SU-DHL-6 (cell line): ENCODE results near the gene CHEK2.
A peak's percentile ranks its signal among the peaks of the same experiment; 100 is the strongest.
"Not testable (repeated sequence)": the region's sequence is repeated elsewhere in the genome, so short reads cannot be mapped to it uniquely, and the experiment has no call there.

Experiments
- H2AFZ ChIP-seq: fragments of 200-600 bp; sonication (generic); 2 replicates; pipeline ENCODE4 v1.6.1; 2014; ENCODE audit warnings: low read depth, mild to moderate bottlenecking, moderate library complexity, mixed read lengths, antibody characterized with exemption, low read length; ENCODE audit not compliant: severe bottlenecking
- H3F3A ChIP-seq: fragments of 200-600 bp; shearing (Covaris generic); 2 replicates; pipeline ENCODE4 v1.6.0; 2016; ENCODE audit warnings: antibody characterized with exemption, mild to moderate bottlenecking; ENCODE audit not compliant: insufficient read depth
- H3K27ac ChIP-seq: fragments of 200-600 bp; sonication (generic); 2 replicates; pipeline ENCODE4 v1.5.1; 2016; ENCODE audit warnings: low read depth, mild to moderate bottlenecking, low read length, moderate library complexity, mixed read lengths
- H3K27me3 ChIP-seq: fragments of 200-600 bp; sonication (generic), shearing (Covaris generic); 2 replicates; pipeline ENCODE4 v1.6.0; 2014; ENCODE audit warnings: mild to moderate bottlenecking, low read length
- H3K36me3 ChIP-seq: fragments of 200-600 bp; sonication (generic); 2 replicates; pipeline ENCODE4 v1.6.1; 2014; ENCODE audit warnings: mild to moderate bottlenecking, low read length, mixed read lengths
- H3K4me2 ChIP-seq: fragments of 300-600, 200-600 bp; shearing (Covaris generic), sonication (generic); 2 replicates; pipeline ENCODE4 v1.6.0; 2014; ENCODE audit warnings: low read length, low read depth, mild to moderate bottlenecking; ENCODE audit not compliant: poor library complexity, severe bottlenecking
- H3K4me3 ChIP-seq: fragments of 200-600 bp; sonication (generic); 2 replicates; pipeline ENCODE4 v1.5.1; 2014; ENCODE audit warnings: antibody characterized with exemption, low read length, mild to moderate bottlenecking, mixed read lengths; ENCODE audit not compliant: insufficient read depth, poor library complexity, severe bottlenecking
- H3K79me2 ChIP-seq: fragments of 200-600 bp; sonication (generic); 2 replicates; pipeline ENCODE4 v1.6.1; 2014; ENCODE audit warnings: mild to moderate bottlenecking, low read length, moderate library complexity; ENCODE audit not compliant: insufficient read depth
- H3K9ac ChIP-seq: fragments of 200-600 bp; sonication (generic); 2 replicates; pipeline ENCODE4 v1.7.0; 2014; ENCODE audit warnings: mild to moderate bottlenecking, low read length
- H3K9me2 ChIP-seq: fragments of 200-600 bp; sonication (generic); replicated peaks from 2 replicates; pipeline ENCODE4 v1.6.1; 2014; ENCODE audit warnings: low read length; ENCODE audit not compliant: insufficient read depth
- H3K9me3 ChIP-seq: fragments of 200-600 bp; sonication (generic); 2 replicates; pipeline ENCODE4 v1.6.1; 2014; ENCODE audit warnings: low read length, mixed read lengths; ENCODE audit not compliant: insufficient read depth
- H4K20me1 ChIP-seq: fragments of 200-600 bp; sonication (generic); 2 replicates; pipeline ENCODE4 v1.6.1; 2014; ENCODE audit warnings: low read depth, mild to moderate bottlenecking, antibody characterized with exemption, low read length, moderate library complexity, mixed read lengths
- EZH2phosphoT487 ChIP-seq: fragments of 200-600 bp; sonication (generic), shearing (Covaris generic); conservative IDR thresholded peaks from 2 replicates; pipeline ENCODE4 v1.6.1; 2018; ENCODE audit warnings: mild to moderate bottlenecking, antibody characterized with exemption, low read length, moderate library complexity, mixed read lengths
- TF ChIP-seq, protein P1 (sequence below): fragments of 200-600 bp; sonication (generic); IDR thresholded peaks from one replicate; pipeline ENCODE4 v1.5.1; 2017; ENCODE audit warnings: antibody characterized with exemption, mild to moderate bottlenecking, low read length, moderate library complexity; ENCODE audit not compliant: insufficient read depth, poor library complexity, severe bottlenecking

CHEK2 gene

GRCh38 chr22:28766628-28767027 lies 25.0 kb upstream of the CHEK2 start:
- Histone ChIP-seq H3K4me3 (no peak overlapping the region), H3K4me2 (no peak overlapping the region), H3K79me2 (no peaks in the 10 kb centered on the region), H4K20me1 (no peaks in the 10 kb centered on the region), H3F3A (no peaks in the 10 kb centered on the region), H3K9me2 (no peaks in the 10 kb centered on the region), H2AFZ (no peak overlapping the region), H3K9me3 (no peaks in the 10 kb centered on the region), H3K27me3 (no peaks in the 10 kb centered on the region), H3K36me3 (no peaks in the 10 kb centered on the region), H3K9ac (no peak overlapping the region), H3K27ac (no peak overlapping the region)
- no peak for TF ChIP-seq EZH2phosphoT487
- TF ChIP-seq, protein P1, sequence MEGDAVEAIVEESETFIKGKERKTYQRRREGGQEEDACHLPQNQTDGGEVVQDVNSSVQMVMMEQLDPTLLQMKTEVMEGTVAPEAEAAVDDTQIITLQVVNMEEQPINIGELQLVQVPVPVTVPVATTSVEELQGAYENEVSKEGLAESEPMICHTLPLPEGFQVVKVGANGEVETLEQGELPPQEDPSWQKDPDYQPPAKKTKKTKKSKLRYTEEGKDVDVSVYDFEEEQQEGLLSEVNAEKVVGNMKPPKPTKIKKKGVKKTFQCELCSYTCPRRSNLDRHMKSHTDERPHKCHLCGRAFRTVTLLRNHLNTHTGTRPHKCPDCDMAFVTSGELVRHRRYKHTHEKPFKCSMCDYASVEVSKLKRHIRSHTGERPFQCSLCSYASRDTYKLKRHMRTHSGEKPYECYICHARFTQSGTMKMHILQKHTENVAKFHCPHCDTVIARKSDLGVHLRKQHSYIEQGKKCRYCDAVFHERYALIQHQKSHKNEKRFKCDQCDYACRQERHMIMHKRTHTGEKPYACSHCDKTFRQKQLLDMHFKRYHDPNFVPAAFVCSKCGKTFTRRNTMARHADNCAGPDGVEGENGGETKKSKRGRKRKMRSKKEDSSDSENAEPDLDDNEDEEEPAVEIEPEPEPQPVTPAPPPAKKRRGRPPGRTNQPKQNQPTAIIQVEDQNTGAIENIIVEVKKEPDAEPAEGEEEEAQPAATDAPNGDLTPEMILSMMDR: no peak

DNA sequence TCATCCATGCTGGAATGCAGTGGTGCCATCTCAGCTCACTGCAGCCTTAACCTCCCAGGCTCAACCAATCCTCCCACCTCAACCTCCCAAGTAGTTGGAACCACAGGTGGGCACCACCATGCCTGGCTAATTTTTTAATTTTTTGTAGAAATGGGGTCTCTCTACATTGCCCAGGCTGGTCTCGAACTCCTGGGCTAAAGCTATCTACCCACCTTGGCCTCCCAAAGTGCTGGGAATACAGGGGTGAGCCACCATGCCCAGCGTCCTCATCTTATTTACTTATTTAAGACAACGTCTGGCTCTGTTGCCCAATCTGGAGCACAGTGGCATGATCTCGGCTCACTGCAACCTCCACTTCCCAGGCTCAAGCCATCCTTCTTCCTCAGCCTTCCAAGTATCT lies 20.4 kb upstream of the CHEK2 start:
- not testable (repeated sequence) for H2AFZ ChIP-seq, H3K9ac ChIP-seq, H3F3A ChIP-seq, H3K9me2 ChIP-seq, H3K27ac ChIP-seq, H3K36me3 ChIP-seq, H3K27me3 ChIP-seq, H3K4me3 ChIP-seq, H4K20me1 ChIP-seq, H3K4me2 ChIP-seq, H3K79me2 ChIP-seq, H3K9me3 ChIP-seq

GRCh38 chr22:28761449-28761755 lies 19.8 kb upstream of the CHEK2 start:
- Histone ChIP-seq H3K4me3 (no peak overlapping the region), H2AFZ (no peak overlapping the region), H3K27me3 (no peaks in the 10 kb centered on the region), H3K27ac (no peak overlapping the region), H3K36me3 (no peaks in the 10 kb centered on the region), H3K9me2 (no peaks in the 10 kb centered on the region), H3K79me2 (no peaks in the 10 kb centered on the region), H3K9ac (no peak overlapping the region), H3F3A (0 out of 2 replicates have a peak, but pooled peaks cover 5% of the 10 kb centered on the region), H4K20me1 (no peaks in the 10 kb centered on the region), H3K9me3 (no peaks in the 10 kb centered on the region), H3K4me2 (no peak overlapping the region)
- TF ChIP-seq, protein P1: no peak
- TF ChIP-seq EZH2phosphoT487: no peak

DNA sequence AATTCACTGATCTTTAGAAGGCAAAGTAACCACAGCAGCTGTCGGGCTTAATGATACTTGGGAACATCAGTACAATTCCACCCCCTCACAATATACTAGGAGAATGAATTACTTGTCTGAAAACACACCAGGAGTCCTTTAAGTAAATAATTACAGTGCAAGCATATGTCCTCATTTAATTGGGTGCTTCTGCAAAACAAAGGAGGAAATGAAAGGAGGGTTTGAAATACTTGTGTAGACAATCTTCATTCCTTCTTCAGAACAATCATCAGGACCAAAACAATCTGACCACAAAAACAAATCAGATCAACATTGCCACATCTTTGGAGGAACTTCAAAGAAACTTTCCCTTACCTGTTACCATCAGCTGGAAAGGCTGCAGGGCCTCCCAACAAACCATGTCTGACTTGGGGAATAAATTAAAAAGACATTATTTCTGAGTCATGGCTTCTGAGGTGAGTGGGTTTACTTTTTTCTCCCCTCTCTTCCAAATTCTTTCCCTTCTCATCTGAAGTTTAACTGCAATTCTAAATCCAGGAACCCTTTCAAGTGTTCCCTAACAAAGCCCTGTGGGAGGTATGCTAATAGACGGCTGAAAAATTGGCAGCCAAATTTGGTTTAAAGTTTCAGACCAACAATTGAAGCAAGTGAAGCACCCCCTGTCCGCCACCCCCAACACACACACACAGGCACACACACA lies 18.4 kb upstream of the CHEK2 start:
- Histone ChIP-seq H3K9me2 (no peaks in the 10 kb centered on the region), H3K9ac (no peak overlapping the region), H2AFZ (peak overlapping the region; percentile 3), H3F3A (0 out of 2 replicates have a peak, but pooled peaks cover 5% of the 10 kb centered on the region), H3K27ac (no peak overlapping the region), H3K36me3 (no peaks in the 10 kb centered on the region), H3K4me2 (peak overlapping the region; percentile 28), H3K27me3 (no peaks in the 10 kb centered on the region), H3K9me3 (no peaks in the 10 kb centered on the region), H3K79me2 (no peaks in the 10 kb centered on the region), H4K20me1 (no peaks in the 10 kb centered on the region), H3K4me3 (no peak overlapping the region)
- TF ChIP-seq, protein P1: no peak
- no peak for TF ChIP-seq EZH2phosphoT487

DNA sequence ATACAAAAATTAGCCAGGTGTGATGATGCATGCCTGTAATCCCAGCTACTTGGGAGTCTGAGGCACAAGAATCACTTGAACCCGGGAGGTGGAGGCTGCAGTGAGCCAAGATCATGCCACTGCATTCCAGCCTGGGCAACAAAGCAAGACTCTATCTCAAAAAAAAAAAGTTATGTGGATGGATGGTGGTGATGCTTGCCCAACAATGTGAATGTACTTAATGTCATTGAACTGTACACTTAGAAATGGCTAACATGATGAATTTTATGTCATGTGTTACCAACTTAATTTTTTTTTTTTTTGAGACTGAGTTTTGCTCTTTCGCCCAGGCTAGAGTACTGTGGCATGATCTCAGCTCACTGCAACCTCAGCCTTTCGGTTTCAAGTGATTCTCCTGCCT lies 12.9 kb upstream of the CHEK2 start:
- not testable (repeated sequence) for H3K79me2 ChIP-seq, H4K20me1 ChIP-seq, H3K36me3 ChIP-seq, H3F3A ChIP-seq, H3K4me3 ChIP-seq, H3K9me3 ChIP-seq, H3K27ac ChIP-seq, H3K9ac ChIP-seq, H3K27me3 ChIP-seq, H3K9me2 ChIP-seq, H2AFZ ChIP-seq, H3K4me2 ChIP-seq
